Measurements from ENCODE around the gene CYB5RL.
A peak's percentile ranks its signal among the peaks of the same experiment; 100 is the strongest.
"Not testable (repeated sequence)": the region's sequence is repeated elsewhere in the genome, so short reads cannot be mapped to it uniquely, and the experiment has no call there.

CYB5RL gene

DNA sequence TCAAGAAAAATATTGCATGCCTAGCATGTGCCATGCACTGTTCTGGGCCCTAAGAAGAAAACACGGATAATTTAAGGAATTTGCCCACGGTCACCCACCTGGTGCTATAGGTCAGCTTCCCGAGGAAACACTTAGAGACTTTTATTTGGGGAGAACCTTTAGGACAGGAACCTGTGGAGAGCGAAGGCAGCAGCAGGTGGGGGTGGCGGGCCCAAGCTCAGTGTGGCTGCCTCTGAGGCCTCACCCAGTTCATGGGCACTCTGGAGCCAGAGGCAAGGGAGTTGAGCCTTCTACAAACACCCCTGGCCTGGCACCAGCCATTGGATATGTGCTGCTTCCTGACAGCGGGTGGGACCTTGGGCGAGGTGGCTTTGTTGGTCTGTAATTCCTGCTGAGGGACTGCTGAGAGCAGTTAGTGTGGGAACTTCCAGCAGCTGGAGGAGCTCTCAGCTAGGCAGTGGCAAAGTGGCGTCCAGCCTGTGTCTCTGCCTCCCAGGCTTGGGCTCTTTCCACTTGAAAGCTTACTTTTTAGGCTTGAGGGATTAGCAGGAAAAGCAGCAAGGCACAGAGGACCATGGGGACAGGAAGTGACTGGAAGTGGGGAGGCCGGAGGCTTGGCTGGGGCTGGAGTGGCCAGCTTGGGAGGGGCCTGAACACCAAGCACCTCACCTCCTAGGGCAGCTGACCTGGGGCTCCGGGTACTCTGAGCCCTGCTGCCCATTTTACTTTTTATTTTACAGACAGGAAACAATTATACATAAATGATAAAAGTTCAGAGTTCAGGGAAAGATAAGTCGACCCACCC lies 19.3 kb upstream of the CYB5RL start:
- H3K27ac ChIP-seq (ENCODE audit: low read depth, low read length, severe bottlenecking), result peak overlapping the region; percentile 57
- 86 to 92% methylated on average over 9 to 10 of the region's 11 CpGs for WGBS, 2 experiments (ENCODE audit: insufficient coverage in 2 of 2)
- no peaks in the 10 kb centered on the region for H3K9me3 ChIP-seq (ENCODE audit: control insufficient read depth, low read length)
- no peak overlapping the region for H3K4me3 ChIP-seq (ENCODE audit: extremely low read depth, insufficient read depth, low read length, poor library complexity, severe bottlenecking)
- peaks cover 17% of the 10 kb centered on the region for H3K4me1 ChIP-seq (ENCODE audit: control insufficient read depth, insufficient read depth, low read length, poor library complexity, severe bottlenecking)
- H3K36me3 ChIP-seq (ENCODE audit: control insufficient read depth, insufficient read depth, low read length), result peaks cover 56% of the 10 kb centered on the region

DNA sequence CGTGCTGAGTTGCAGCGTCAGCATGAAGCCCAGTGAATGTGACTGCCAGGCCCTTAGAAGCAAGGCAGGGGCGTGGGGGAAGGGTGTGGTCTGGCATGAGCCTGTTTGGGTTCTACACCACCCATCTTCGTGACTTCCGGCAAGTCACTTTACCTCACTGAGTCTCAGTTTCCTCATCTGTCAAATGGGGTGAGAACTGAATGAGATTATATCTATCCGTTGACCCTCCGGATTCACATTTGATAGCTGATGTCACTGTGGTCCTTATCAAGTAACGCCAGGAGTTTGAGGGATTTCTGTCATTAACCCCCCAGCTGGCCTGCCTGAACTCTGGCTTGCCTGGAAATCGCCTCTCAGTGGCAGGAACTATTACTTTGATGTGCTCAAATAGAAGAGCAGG lies 15.7 kb upstream of the CYB5RL start:
- peaks cover 87% of the 10 kb centered on the region for H3K36me3 ChIP-seq (ENCODE audit: control insufficient read depth, insufficient read depth, low read length)
- WGBS, 2 experiments (ENCODE audit: insufficient coverage in 2 of 2), result 92 to 98% methylated on average over 8 to 9 of the region's 9 CpGs

DNA sequence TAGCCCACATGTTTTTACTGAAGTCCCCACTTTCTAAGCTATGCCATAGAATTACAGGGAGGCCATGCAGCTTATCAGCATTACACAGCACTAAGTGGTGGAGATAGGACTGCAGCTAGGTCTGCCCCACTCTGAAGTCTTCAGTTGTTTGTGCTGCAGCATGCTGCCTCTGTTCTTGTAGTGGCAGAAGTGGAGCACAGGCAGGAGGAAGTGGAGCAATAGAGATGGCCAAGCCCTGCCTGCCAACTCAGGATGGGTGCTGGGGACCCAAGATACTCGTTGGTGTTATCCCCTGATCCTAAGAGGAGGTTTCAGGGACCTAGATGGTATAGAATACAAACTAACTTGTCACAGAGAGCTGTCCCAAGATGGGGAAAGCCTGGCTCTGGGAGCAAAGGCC lies 13.0 kb upstream of the CYB5RL start:
- Histone ChIP-seq H3K27ac (ENCODE audit: low read depth, low read length, severe bottlenecking) (no peak overlapping the region), H3K4me3 (ENCODE audit: extremely low read depth, insufficient read depth, low read length, poor library complexity, severe bottlenecking) (no peak overlapping the region), H3K4me1 (ENCODE audit: control insufficient read depth, insufficient read depth, low read length, poor library complexity, severe bottlenecking) (no peaks in the 10 kb centered on the region), H3K9me3 (ENCODE audit: control insufficient read depth, low read length) (no peaks in the 10 kb centered on the region), H3K36me3 (ENCODE audit: control insufficient read depth, insufficient read depth, low read length) (peaks cover 95% of the 10 kb centered on the region)
- WGBS, 2 experiments (ENCODE audit: insufficient coverage in 2 of 2), result 88% methylated on average over 1 of the region's 1 CpG; no CpG with 5 or more reads in 1 of the 2 experiments

More for the DNA sequence above, 15.7 kb upstream of the CYB5RL start:
- Histone ChIP-seq H3K4me3 (ENCODE audit: extremely low read depth, insufficient read depth, low read length, poor library complexity, severe bottlenecking) (no peak overlapping the region), H3K4me1 (ENCODE audit: control insufficient read depth, insufficient read depth, low read length, poor library complexity, severe bottlenecking) (peaks cover 15% of the 10 kb centered on the region), H3K9me3 (ENCODE audit: control insufficient read depth, low read length) (no peaks in the 10 kb centered on the region), H3K27ac (ENCODE audit: low read depth, low read length, severe bottlenecking) (no peak overlapping the region)

DNA sequence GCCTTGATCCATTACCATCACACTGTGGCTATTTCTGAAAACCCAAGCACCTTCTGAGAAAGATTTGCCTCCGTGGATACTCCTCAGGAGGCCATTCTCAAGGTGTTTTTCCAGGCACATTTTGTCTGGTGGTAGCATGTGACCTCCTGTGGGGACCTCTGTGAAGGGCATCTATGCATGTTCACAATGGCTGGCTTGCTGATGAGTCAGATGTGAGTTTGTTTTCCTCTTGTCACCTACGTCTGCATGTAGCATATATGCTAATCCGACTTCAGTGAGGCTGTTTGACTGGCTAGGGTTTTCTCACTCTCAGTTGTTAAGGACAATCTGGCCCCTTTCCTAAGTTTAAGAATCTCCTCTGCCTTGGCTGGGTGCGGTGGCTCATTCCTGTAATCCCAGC lies 8.1 kb upstream of the CYB5RL start:
- not testable (repeated sequence) for H3K27ac ChIP-seq (ENCODE audit: low read depth, low read length, severe bottlenecking); H3K9me3 ChIP-seq (ENCODE audit: control insufficient read depth, low read length); H3K4me3 ChIP-seq (ENCODE audit: extremely low read depth, insufficient read depth, low read length, poor library complexity, severe bottlenecking); H3K4me1 ChIP-seq (ENCODE audit: control insufficient read depth, insufficient read depth, low read length, poor library complexity, severe bottlenecking)
- 23 to 84% methylated on average over 2 to 3 of the region's 4 CpGs for WGBS, 2 experiments (ENCODE audit: insufficient coverage in 2 of 2)
- peaks cover 88% of the 10 kb centered on the region for H3K36me3 ChIP-seq (ENCODE audit: control insufficient read depth, insufficient read depth, low read length)

DNA sequence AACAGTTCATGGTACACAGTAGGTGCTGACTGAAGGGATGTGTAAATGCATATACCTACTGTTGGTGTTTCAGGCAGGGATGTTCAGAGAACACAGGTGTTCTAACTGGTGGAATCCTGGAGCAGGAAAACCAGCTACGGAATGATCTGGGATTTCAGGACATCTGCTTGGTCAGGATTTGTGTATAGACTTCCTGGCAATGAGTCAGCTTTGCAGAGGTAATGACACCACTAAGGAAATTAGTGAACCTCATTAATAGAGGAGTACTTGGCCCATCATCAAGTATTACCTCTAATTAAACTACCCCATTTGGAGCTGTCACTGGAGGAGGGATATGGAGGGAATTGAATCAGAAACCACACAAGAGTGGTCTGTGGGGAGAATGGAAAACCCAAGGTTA lies 7.5 kb upstream of the CYB5RL start:
- Histone ChIP-seq H3K4me3 (ENCODE audit: extremely low read depth, insufficient read depth, low read length, poor library complexity, severe bottlenecking) (no peak overlapping the region), H3K4me1 (ENCODE audit: control insufficient read depth, insufficient read depth, low read length, poor library complexity, severe bottlenecking) (no peaks in the 10 kb centered on the region), H3K36me3 (ENCODE audit: control insufficient read depth, insufficient read depth, low read length) (peaks cover 88% of the 10 kb centered on the region), H3K9me3 (ENCODE audit: control insufficient read depth, low read length) (no peaks in the 10 kb centered on the region), H3K27ac (ENCODE audit: low read depth, low read length, severe bottlenecking) (no peak overlapping the region)
- 86% methylated on average over 1 of the region's 1 CpG; no CpG with 5 or more reads in 1 of the 2 experiments for WGBS, 2 experiments (ENCODE audit: insufficient coverage in 2 of 2)

DNA sequence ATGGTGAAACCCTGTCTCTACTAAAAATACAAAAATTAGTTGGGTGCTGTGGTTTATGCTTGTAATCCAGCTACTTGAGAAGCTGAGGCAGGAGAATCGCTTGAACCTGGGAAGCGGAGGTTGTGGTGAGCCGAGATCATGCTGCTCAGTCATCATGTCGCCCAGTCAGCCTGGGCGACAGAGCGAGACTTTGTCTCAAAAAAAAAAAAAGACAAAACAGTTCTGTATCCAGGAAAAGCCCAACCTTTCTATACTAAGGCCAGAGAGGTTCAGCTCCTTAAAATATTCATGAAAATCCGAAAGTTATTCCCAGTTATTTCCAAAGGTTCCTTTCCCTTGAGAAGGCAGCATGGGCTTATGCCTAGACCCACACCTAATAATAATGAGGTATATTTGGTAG lies 4.4 kb upstream of the CYB5RL start:
- Histone ChIP-seq H3K4me3 (ENCODE audit: extremely low read depth, insufficient read depth, low read length, poor library complexity, severe bottlenecking) (no peak overlapping the region), H3K9me3 (ENCODE audit: control insufficient read depth, low read length) (no peaks in the 10 kb centered on the region), H3K4me1 (ENCODE audit: control insufficient read depth, insufficient read depth, low read length, poor library complexity, severe bottlenecking) (no peaks in the 10 kb centered on the region), H3K27ac (ENCODE audit: low read depth, low read length, severe bottlenecking) (no peak overlapping the region), H3K36me3 (ENCODE audit: control insufficient read depth, insufficient read depth, low read length) (peaks cover 60% of the 10 kb centered on the region)
- 82 to 87% methylated on average over 4 to 6 of the region's 7 CpGs for WGBS, 2 experiments (ENCODE audit: insufficient coverage in 2 of 2)

DNA sequence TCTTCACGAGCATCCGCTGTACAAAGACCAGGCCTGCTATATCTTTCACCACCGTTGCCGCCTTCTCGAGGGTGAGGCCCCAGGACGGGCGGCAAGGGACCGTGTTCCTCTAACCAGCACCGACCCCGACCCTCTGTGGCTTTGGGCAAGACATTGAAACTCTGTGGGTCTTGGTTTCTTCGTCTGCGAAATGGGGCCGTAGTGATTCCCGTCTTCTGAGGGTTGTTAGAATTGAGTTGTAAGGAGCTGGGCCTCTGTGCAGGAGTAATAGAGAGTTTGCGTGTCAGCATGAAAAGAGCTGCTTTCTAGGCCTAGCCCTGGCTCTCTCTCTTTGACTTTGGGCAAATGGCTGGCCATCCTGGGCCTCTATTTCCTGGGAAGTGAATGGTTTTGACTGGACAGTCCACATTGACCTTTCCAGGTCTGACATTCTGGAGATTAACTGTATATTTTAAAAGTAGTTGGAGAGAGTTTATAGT lies 728 bp upstream of the CYB5RL start:
- 1 to 2% methylated on average over 12 to 14 of the region's 15 CpGs for WGBS, 2 experiments (ENCODE audit: insufficient coverage in 2 of 2)
- peak overlapping the region; percentile 74 for H3K4me3 ChIP-seq (ENCODE audit: extremely low read depth, insufficient read depth, low read length, poor library complexity, severe bottlenecking)
- no peaks in the 10 kb centered on the region for H3K9me3 ChIP-seq (ENCODE audit: control insufficient read depth, low read length)
- no peak overlapping the region for H3K27ac ChIP-seq (ENCODE audit: low read depth, low read length, severe bottlenecking)
- H3K36me3 ChIP-seq (ENCODE audit: control insufficient read depth, insufficient read depth, low read length), result peaks cover 33% of the 10 kb centered on the region
- no peaks in the 10 kb centered on the region for H3K4me1 ChIP-seq (ENCODE audit: control insufficient read depth, insufficient read depth, low read length, poor library complexity, severe bottlenecking)

DNA sequence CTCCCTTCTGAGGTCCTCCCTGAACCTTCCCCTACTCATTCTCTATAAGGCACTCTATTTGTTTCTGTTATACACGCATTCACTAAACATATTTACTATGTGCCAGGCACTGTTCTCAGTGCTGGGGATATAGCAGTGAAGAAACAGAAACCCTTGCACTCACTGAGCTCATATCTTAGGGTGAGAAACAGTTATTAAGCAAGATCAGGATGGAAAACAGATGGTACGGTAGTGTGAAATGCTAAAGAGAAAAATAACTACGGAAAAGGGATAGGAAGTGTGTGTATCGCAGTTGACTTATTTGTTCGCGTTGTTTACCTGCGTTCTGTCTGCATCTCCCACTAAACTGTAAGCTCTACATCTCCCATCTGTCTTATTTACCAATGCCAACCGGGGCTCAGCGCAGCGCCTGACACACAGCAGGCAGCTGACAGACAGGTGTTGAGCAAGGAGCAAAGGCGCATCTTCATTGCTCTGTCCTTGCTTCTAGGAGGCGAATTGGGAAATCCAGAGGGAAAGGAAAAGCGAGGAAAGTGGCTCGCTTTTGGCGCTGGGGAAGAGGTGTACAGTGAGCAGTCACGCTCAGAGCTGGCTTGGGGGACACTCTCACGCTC lies 572 bp downstream of the CYB5RL start:
- H3K27ac ChIP-seq (ENCODE audit: low read depth, low read length, severe bottlenecking), result no peak overlapping the region
- no peaks in the 10 kb centered on the region for H3K4me1 ChIP-seq (ENCODE audit: control insufficient read depth, insufficient read depth, low read length, poor library complexity, severe bottlenecking)
- H3K4me3 ChIP-seq (ENCODE audit: extremely low read depth, insufficient read depth, low read length, poor library complexity, severe bottlenecking), result peak overlapping the region; percentile 74
- no peaks in the 10 kb centered on the region for H3K9me3 ChIP-seq (ENCODE audit: control insufficient read depth, low read length)
- H3K36me3 ChIP-seq (ENCODE audit: control insufficient read depth, insufficient read depth, low read length), result peaks cover 20% of the 10 kb centered on the region
- WGBS, 2 experiments (ENCODE audit: insufficient coverage in 2 of 2), result 12 to 21% methylated on average over 9 to 11 of the region's 17 CpGs

DNA sequence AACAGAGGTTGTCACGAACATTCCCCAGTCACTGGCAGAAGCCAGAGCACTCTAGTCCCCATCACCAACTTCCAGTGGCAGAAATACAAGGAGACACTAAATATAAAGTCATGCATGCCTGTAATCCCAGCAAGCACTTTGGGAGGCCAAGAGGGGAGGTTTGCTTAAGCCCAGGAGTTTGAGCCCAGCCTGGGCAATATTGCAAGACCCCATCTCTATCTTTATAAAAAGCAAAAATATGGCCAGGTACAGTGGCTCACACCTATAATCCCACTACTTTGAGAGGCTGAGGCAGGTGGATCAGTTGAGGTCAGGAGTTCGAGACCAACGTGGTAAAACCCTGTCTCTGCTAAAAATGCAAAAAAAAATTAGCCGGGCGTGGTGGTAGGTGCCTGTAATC lies 6.4 kb downstream of the CYB5RL start:
- H3K36me3 ChIP-seq (ENCODE audit: control insufficient read depth, insufficient read depth, low read length), result no peaks in the 10 kb centered on the region
- H3K4me1 ChIP-seq (ENCODE audit: control insufficient read depth, insufficient read depth, low read length, poor library complexity, severe bottlenecking), result no peaks in the 10 kb centered on the region
- WGBS, 2 experiments (ENCODE audit: insufficient coverage in 2 of 2), result 95 to 96% methylated on average over 2 to 4 of the region's 5 CpGs

DNA sequence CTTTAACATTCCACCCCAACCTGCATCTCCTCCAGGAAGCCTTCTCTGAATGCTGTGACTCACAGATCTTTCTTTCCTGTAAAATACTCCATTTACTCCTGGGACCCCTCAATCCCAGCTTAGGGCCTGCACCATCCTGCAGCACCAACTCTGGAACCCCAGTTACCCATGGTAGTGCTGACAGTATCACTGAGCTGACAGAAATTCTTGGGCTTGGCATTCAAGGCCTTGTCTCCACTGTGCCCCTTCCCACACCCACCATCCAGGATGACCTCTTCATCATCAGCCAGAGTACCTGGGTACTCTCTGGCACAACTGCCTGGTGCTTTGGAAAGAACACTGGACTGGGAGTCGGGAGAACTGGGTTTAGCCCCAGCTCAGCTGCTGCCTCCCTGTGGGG lies 8.3 kb downstream of the CYB5RL start:
- no peak overlapping the region for H3K4me3 ChIP-seq (ENCODE audit: extremely low read depth, insufficient read depth, low read length, poor library complexity, severe bottlenecking)
- H3K36me3 ChIP-seq (ENCODE audit: control insufficient read depth, insufficient read depth, low read length), result no peaks in the 10 kb centered on the region
- no peaks in the 10 kb centered on the region for H3K4me1 ChIP-seq (ENCODE audit: control insufficient read depth, insufficient read depth, low read length, poor library complexity, severe bottlenecking)
- H3K9me3 ChIP-seq (ENCODE audit: control insufficient read depth, low read length), result no peaks in the 10 kb centered on the region
- no peak overlapping the region for H3K27ac ChIP-seq (ENCODE audit: low read depth, low read length, severe bottlenecking)
- 50% methylated on average over 1 of the region's 1 CpG; no CpG with 5 or more reads in 1 of the 2 experiments for WGBS, 2 experiments (ENCODE audit: insufficient coverage in 2 of 2)

More for the DNA sequence above, 6.4 kb downstream of the CYB5RL start:
- Histone ChIP-seq H3K4me3 (ENCODE audit: extremely low read depth, insufficient read depth, low read length, poor library complexity, severe bottlenecking) (no peak overlapping the region), H3K27ac (ENCODE audit: low read depth, low read length, severe bottlenecking) (no peak overlapping the region), H3K9me3 (ENCODE audit: control insufficient read depth, low read length) (no peaks in the 10 kb centered on the region)

DNA sequence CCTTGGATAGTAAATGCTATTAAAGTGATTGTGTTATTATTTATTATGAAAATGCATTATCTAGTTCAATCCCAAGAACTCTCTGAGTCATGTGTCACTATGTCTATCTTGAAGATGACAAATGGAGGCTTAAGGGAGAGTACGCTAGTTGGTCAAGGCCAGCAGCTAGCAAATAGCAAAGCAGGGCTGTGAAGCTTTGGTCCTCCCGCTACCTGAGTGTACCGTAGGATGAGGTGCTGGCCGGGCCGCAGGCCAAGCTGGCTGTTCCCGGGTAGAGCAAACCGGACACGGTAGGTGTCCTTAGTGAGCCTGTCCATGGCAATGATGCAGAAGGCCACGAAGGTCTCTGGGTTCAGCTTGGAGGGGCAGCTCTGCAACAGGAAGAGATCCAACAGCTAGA lies 9.3 kb downstream of the CYB5RL start:
- 89 to 97% methylated on average over 9 of the region's 9 CpGs for WGBS, 2 experiments (ENCODE audit: insufficient coverage in 2 of 2)
- Histone ChIP-seq H3K4me1 (ENCODE audit: control insufficient read depth, insufficient read depth, low read length, poor library complexity, severe bottlenecking) (no peaks in the 10 kb centered on the region), H3K4me3 (ENCODE audit: extremely low read depth, insufficient read depth, low read length, poor library complexity, severe bottlenecking) (no peak overlapping the region), H3K27ac (ENCODE audit: low read depth, low read length, severe bottlenecking) (no peak overlapping the region), H3K36me3 (ENCODE audit: control insufficient read depth, insufficient read depth, low read length) (no peaks in the 10 kb centered on the region), H3K9me3 (ENCODE audit: control insufficient read depth, low read length) (no peaks in the 10 kb centered on the region)
